Endothelial cell of umbilical vein (primary cell): ENCODE results near the gene MRPL2. TPM values are rescaled to one million over a fixed set of nuclear protein-coding genes. Genes with fewer than 3 reads are reported as not detected.
A peak's percentile ranks its signal among the peaks of the same experiment; 100 is the strongest.
"Not testable (repeated sequence)": the region's sequence is repeated elsewhere in the genome, so short reads cannot be mapped to it uniquely, and the experiment has no call there.

Experiments used
- BruUV-seq: library from RNA; stranded (reverse); fragments of 400-500 nt; replicated peaks from 2 replicates; lab custom pipeline; 2021; lab: Mats Ljungman, UMichigan
- CTCF ChIA-PET: fragments of 300-600, 350-600 bp; sonication (Branson Sonifier 250); formaldehyde crosslinking; loops from one replicate; lab custom pipeline; 2021; ENCODE audit warnings: antibody characterized with exemption, inconsistent platforms; lab: Charles Lee
- POLR2A ChIA-PET: fragments of 300-600, 350-600 bp; sonication (Branson Sonifier 250); formaldehyde crosslinking; loops from one replicate; lab custom pipeline; 2021; ENCODE audit warnings: antibody characterized with exemption, inconsistent platforms; lab: Charles Lee
- DNase-seq: peaks from one replicate; pipeline ENCODE4 v3.0.0-alpha.2; 2011; ENCODE audit warnings: low read depth, low spot score
- FAIRE-seq: peaks from 2 replicates; lab custom pipeline; 2011; peaks lifted over from hg19 to GRCh38; lab: Jason Lieb, UNC
- H2AFZ ChIP-seq: 2 replicates; pipeline ENCODE4 v1.6.0; 2012; ENCODE audit warnings: low read depth, low read length, control low read depth, inconsistent platforms
- H3K27ac ChIP-seq: 2 replicates; pipeline ENCODE4 v1.5.1; 2011; ENCODE audit warnings: low read depth, mild to moderate bottlenecking, control low read depth, low read length, moderate library complexity; ENCODE audit not compliant: insufficient read depth
- H3K27me3 ChIP-seq, 2 experiments: 2 replicates each; pipeline versions ENCODE4 v1.6.0 to v1.6.1; 2011; ENCODE audit warnings: low read length in 2 of 2, mixed read lengths in 1 of 2; ENCODE audit not compliant: control insufficient read depth in 2 of 2, insufficient read depth in 2 of 2
- H3K36me3 ChIP-seq, 2 experiments: 2 replicates in 1 of 2; 3 replicates in 1 of 2; pipeline ENCODE4 v1.5.1; 2011; ENCODE audit warnings: low read length in 2 of 2, mild to moderate bottlenecking in 1 of 2, moderate library complexity in 1 of 2; ENCODE audit not compliant: control insufficient read depth in 2 of 2, insufficient read depth in 2 of 2; ENCODE audit errors: extremely low read depth in 1 of 2
- H3K4me1 ChIP-seq: 3 replicates; pipeline ENCODE4 v1.5.1; 2011; ENCODE audit warnings: mild to moderate bottlenecking, low read length; ENCODE audit not compliant: control insufficient read depth, insufficient read depth; ENCODE audit errors: extremely low read depth
- H3K4me2 ChIP-seq: 2 replicates; pipeline ENCODE4 v1.6.1; 2011; ENCODE audit warnings: low read length, control low read depth, mixed read lengths; ENCODE audit not compliant: insufficient read depth
- H3K4me3 ChIP-seq, 3 experiments: fragments of 200-600 bp in 1 of 3; sonication (generic), shearing (Covaris generic) in 1 of 3; replicated peaks in 1 of 3; 2 replicates each; pipeline ENCODE4 v1.5.1; 2011 to 2016; ENCODE audit warnings: control low read depth in 3 of 3, low read length in 3 of 3, mild to moderate bottlenecking in 2 of 3, inconsistent platforms in 1 of 3, low read depth in 1 of 3, moderate library complexity in 1 of 3; ENCODE audit not compliant: insufficient read depth in 1 of 3
- H3K79me2 ChIP-seq: 2 replicates; pipeline ENCODE4 v1.6.0; 2012; ENCODE audit warnings: low read length, inconsistent platforms; ENCODE audit not compliant: control insufficient read depth, insufficient read depth
- H3K9ac ChIP-seq: replicated peaks from 2 replicates; pipeline ENCODE3; 2011; ENCODE audit warnings: low read length, control low read depth; ENCODE audit not compliant: insufficient read depth; ENCODE audit errors: extremely low read depth
- H3K9me1 ChIP-seq: replicated peaks from 3 replicates; pipeline ENCODE4 v1.6.0; 2011; ENCODE audit warnings: mild to moderate bottlenecking, low read length; ENCODE audit not compliant: control insufficient read depth, insufficient read depth; ENCODE audit errors: extremely low read depth
- H3K9me3 ChIP-seq: replicated peaks from 2 replicates; pipeline ENCODE4 v1.5.1; 2012; ENCODE audit warnings: low read length, inconsistent platforms; ENCODE audit not compliant: control insufficient read depth, insufficient read depth
- H4K20me1 ChIP-seq: replicated peaks from 2 replicates; pipeline ENCODE3; 2011; ENCODE audit warnings: mild to moderate bottlenecking, low read length; ENCODE audit not compliant: control insufficient read depth, insufficient read depth; ENCODE audit errors: extremely low read depth
- CTCF ChIP-seq, 2 donors: IDR thresholded peaks; 1 replicate in 1 of 2; 2 replicates in 1 of 2; pipeline ENCODE4 v1.5.1; 2011; ENCODE audit warnings: low read length in 2 of 2, mild to moderate bottlenecking in 2 of 2, moderate library complexity in 2 of 2, control low read depth in 1 of 2, inconsistent platforms in 1 of 2, low read depth in 1 of 2; ENCODE audit not compliant: insufficient read depth in 1 of 2; ENCODE audit errors: extremely low read depth in 1 of 2
- EZH2 ChIP-seq: IDR thresholded peaks from 2 replicates; pipeline ENCODE4 v1.6.1; 2012; ENCODE audit warnings: borderline replicate concordance, low read depth, mild to moderate bottlenecking, moderate library complexity, low read length, inconsistent platforms; ENCODE audit not compliant: severe bottlenecking
- FOS ChIP-seq: IDR thresholded peaks from 2 replicates; pipeline ENCODE4 v1.6.1; 2011; ENCODE audit warnings: mild to moderate bottlenecking, low read length, moderate library complexity, borderline replicate concordance; ENCODE audit not compliant: insufficient read depth
- GATA2 ChIP-seq: IDR thresholded peaks from 2 replicates; pipeline ENCODE4 v1.7.0; 2011; ENCODE audit warnings: low read depth, mild to moderate bottlenecking, moderate library complexity, mixed read lengths, low read length; ENCODE audit not compliant: insufficient read length, insufficient read depth
- JUN ChIP-seq: IDR thresholded peaks from 2 replicates; pipeline ENCODE4 v1.6.1; 2011; ENCODE audit warnings: borderline replicate concordance, low read depth; ENCODE audit not compliant: insufficient read length, insufficient read depth
- MAX ChIP-seq: IDR thresholded peaks from 2 replicates; pipeline ENCODE4 v1.6.1; 2011; ENCODE audit not compliant: insufficient read depth, insufficient read length
- MYC ChIP-seq: IDR thresholded peaks from one replicate; pipeline ENCODE4 v1.6.1; 2011; ENCODE audit warnings: mild to moderate bottlenecking, low read depth, low read length
- POLR2A ChIP-seq: IDR thresholded peaks from 2 replicates; pipeline ENCODE4 v1.6.1; 2012; ENCODE audit warnings: low read depth, mild to moderate bottlenecking, control low read depth, low read length
- POLR2AphosphoS5 ChIP-seq: IDR thresholded peaks from 2 replicates; pipeline ENCODE4 v1.6.1; 2012; ENCODE audit warnings: low read depth, mild to moderate bottlenecking, control low read depth, low read length, moderate library complexity; ENCODE audit not compliant: insufficient read depth
- dilution Hi-C: fragments of 300-500 bp; cut with MboI; formaldehyde crosslinking; loops from one replicate; pipeline ENCODE4 v1.15.0; 2019; ENCODE audit warnings: low sequenced_read_pairs; ENCODE audit not compliant: extremely low pct_ligation_motif_present
- intact Hi-C: fragments of 100-400 bp; cut with micrococcal nuclease; formaldehyde crosslinking; loops from one replicate; pipeline ENCODE4 v1.10.0; 2022
- polyA plus RNA-seq, 4 experiments: library from polyadenylated mRNA; depleted of rRNA in 3 of 4; stranded (reverse) in 3 of 4; unstranded in 1 of 4; fragments of >200 nt; gene quantifications; 2 replicates each; pipeline versions ENCODE4 v1.2.1 to v1.2.3, GENCODE V29; 2011 to 2012; ENCODE audit warnings: missing spikeins in 1 of 4
- total RNA-seq: library from RNA; stranded (reverse); gene quantifications from 2 replicates; pipeline ENCODE4 v1.2.3, GENCODE V29; 2021

The MRPL2 gene
- total and polyA plus RNA-seq, 2 donors (not counting 3 experiments of a cell fraction or from before 2014, with no cell fraction given), result 37.6 to 63.6 TPM

- no peak overlapping the region for H3K27ac ChIP-seq
- no peak overlapping the region for H3K4me2 ChIP-seq
- DNase-seq (no peak), FAIRE-seq (peak; percentile 21)
- H3K9me3 ChIP-seq, result no peaks in the 10 kb centered on the region
- no peak overlapping the region for H3K4me3 ChIP-seq
- no peaks in the 10 kb centered on the region for H3K79me2 ChIP-seq
- dilution Hi-C loops, result no loop called here
- H3K27me3 ChIP-seq, result peaks cover 0 to 2% of the 10 kb centered on the region in 2 experiments
- no peak overlapping the region for H2AFZ ChIP-seq
- no peak for TF ChIP-seq MYC
- TF ChIP-seq CTCF (IDR thresholded peaks at IDR 0.05; ENCODE audit: extremely low read depth in 1 of 2, insufficient read depth in 1 of 2, low read depth in 1 of 2, low read length in 2 of 2), result no peak
- TF ChIP-seq POLR2AphosphoS5, result no peak
- TF ChIP-seq EZH2, result no peak
- no peak for TF ChIP-seq MAX
- TF ChIP-seq JUN, result no peak
- TF ChIP-seq GATA2, result no peak
- TF ChIP-seq FOS, result no peak
- TF ChIP-seq POLR2A, result no peak
- no TSS peak for BruUV-seq
- no peaks in the 10 kb centered on the region for H3K9me1 ChIP-seq
- H3K9ac ChIP-seq, result no peak overlapping the region
- intact Hi-C loops, result no loop called here
- H4K20me1 ChIP-seq, result peaks cover 2% of the 10 kb centered on the region
- H3K36me3 ChIP-seq, result no peaks in the 10 kb centered on the region
- CTCF ChIA-PET, result interaction anchor here (1.1 kb wide), 1 partner anchor 61 kb away, joined by 3 read pairs; no protein-coding TSS in a partner anchor
- POLR2A ChIA-PET, result no interaction called here
- H3K4me1 ChIP-seq, result no peaks in the 10 kb centered on the region
These were observed 23.8 kb upstream of the MRPL2 start for GRCh38 chr6:43082806-43083655.

DNA sequence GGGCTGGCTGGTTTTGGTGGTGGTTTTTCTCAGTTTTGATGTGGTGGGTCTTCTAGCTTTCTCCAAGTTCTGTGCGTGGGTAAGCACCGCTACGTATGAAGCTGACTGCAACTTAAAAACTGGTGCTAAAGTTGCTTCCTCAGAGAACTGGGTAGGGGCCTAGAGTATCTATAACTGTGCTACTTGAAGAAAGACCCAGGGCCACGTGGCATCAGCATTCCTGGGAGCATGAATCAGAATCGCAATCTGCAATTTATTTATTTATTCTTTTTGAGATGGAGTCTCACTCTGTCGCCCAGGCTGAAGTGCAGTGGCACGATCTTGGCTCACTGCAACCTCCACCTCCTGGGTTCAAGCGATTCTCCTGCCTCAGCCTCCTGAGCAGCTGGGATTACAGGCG, 22.7 kb upstream of the MRPL2 start:
- H3K4me3 ChIP-seq, H4K20me1 ChIP-seq, H3K27ac ChIP-seq, H3K27me3 ChIP-seq, H3K9me3 ChIP-seq, FAIRE-seq, H3K4me2 ChIP-seq, H3K4me1 ChIP-seq, H2AFZ ChIP-seq, BruUV-seq, H3K36me3 ChIP-seq, dilution Hi-C loops, DNase-seq, H3K9me1 ChIP-seq, H3K79me2 ChIP-seq, H3K9ac ChIP-seq, intact Hi-C loops: not testable (repeated sequence)
- ChIA-PET POLR2A (interaction anchor here (0.6 kb wide), 1 partner anchor 917 kb away, joined by 6 read pairs; no protein-coding TSS in a partner anchor), CTCF (interaction anchor here (1.9 kb wide), 1 partner anchor 62 kb away, joined by 8 read pairs; no protein-coding TSS in a partner anchor)
